ENCODE measurements around the gene ASPHD2. TPM values are rescaled to one million over a fixed set of nuclear protein-coding genes. Genes with fewer than 3 reads are reported as not detected.

Gene ASPHD2

GRCh38 chr22:26492220-26492619 is 63.2 kb downstream of the ASPHD2 start:
- Histone ChIP-seq H3K4me2 (ENCODE audit: low read length) (no peak overlapping the region), H3K36me3 (ENCODE audit: insufficient read depth, low read length) (peaks cover 87% of the 10 kb centered on the region), H3K27me3 (ENCODE audit: control insufficient read depth, insufficient read depth, low read length) (no peaks in the 10 kb centered on the region), H3K9ac (ENCODE audit: low read depth, low read length) (no peak overlapping the region), H3K9me3 (replicated peaks; ENCODE audit: low read length) (no peaks in the 10 kb centered on the region), H3K4me3 (ENCODE audit: low read length) (no peak overlapping the region), H3K4me1 (ENCODE audit: control insufficient read depth, insufficient read depth, low read length) (no peaks in the 10 kb centered on the region)

GRCh38 chr22:26494506-26494905 is 65.4 kb downstream of the ASPHD2 start:
- Histone ChIP-seq H3K9me3 (replicated peaks; ENCODE audit: low read length) (no peaks in the 10 kb centered on the region), H3K4me1 (ENCODE audit: control insufficient read depth, insufficient read depth, low read length) (no peaks in the 10 kb centered on the region), H3K9ac (ENCODE audit: low read depth, low read length) (no peak overlapping the region), H3K36me3 (ENCODE audit: insufficient read depth, low read length) (peaks cover 77% of the 10 kb centered on the region), H3K4me2 (ENCODE audit: low read length) (no peak overlapping the region), H3K27me3 (ENCODE audit: control insufficient read depth, insufficient read depth, low read length) (no peaks in the 10 kb centered on the region), H3K4me3 (ENCODE audit: low read length) (no peak overlapping the region)

Small RNA genes within 50 kb of the gene (small RNA-seq; reads per million reads assigned to genes)
- not detected for gene RNA5SP495

Measured in skeletal muscle satellite cell (primary cell).